ENCODE measurements around the gene PHF12.

The PHF12 gene

GRCh38 chr17:28956112-28956511, 4.8 kb upstream of the PHF12 start:
- no peak for DNase-seq (ENCODE audit: insufficient read length, low spot score)
- FAIRE-seq = no peak

GRCh38 chr17:28955408-28955807, 4.1 kb upstream of the PHF12 start:
- no peak for DNase-seq (ENCODE audit: insufficient read length, low spot score)
- no peak for FAIRE-seq

- DNase-seq (ENCODE audit: insufficient read length, low spot score) (no peak), FAIRE-seq (no peak)
Measured at GRCh38 chr17:28954886-28955285, 3.6 kb upstream of the PHF12 start.

GRCh38 chr17:28953444-28954118, 2.3 kb upstream of the PHF12 start:
- DNase-seq (ENCODE audit: insufficient read length, low spot score) (peak; percentile 63), FAIRE-seq (no peak)

GRCh38 chr17:28951991-28952975, 965 bp upstream of the PHF12 start:
- DNase-seq (ENCODE audit: insufficient read length, low spot score) (peak; percentile 98), FAIRE-seq (peak; percentile 96)

- no peak for DNase-seq (ENCODE audit: insufficient read length, low spot score)
- no peak for FAIRE-seq
Measured at GRCh38 chr17:28950752-28951427, 428 bp downstream of the PHF12 start.

GRCh38 chr17:28950017-28950751, 1.1 kb downstream of the PHF12 start:
- FAIRE-seq = no peak
- DNase-seq (ENCODE audit: insufficient read length, low spot score) = no peak

GRCh38 chr17:28949185-28950016, 1.9 kb downstream of the PHF12 start:
- DNase-seq (ENCODE audit: insufficient read length, low spot score) = no peak
- FAIRE-seq = no peak

- DNase-seq (ENCODE audit: insufficient read length, low spot score) (no peak), FAIRE-seq (no peak)
Measured at GRCh38 chr17:28948873-28949184, 2.5 kb downstream of the PHF12 start.

- no peak for FAIRE-seq
- no peak for DNase-seq (ENCODE audit: insufficient read length, low spot score)
Measured at GRCh38 chr17:28948342-28948741, 3.0 kb downstream of the PHF12 start.

- FAIRE-seq (no peak), DNase-seq (ENCODE audit: insufficient read length, low spot score) (no peak)
Measured at GRCh38 chr17:28947639-28948038, 3.7 kb downstream of the PHF12 start.

- no peak for FAIRE-seq
Measured at GRCh38 chr17:28946239-28946638, 5.1 kb downstream of the PHF12 start.

GRCh38 chr17:28944862-28945741, 6.2 kb downstream of the PHF12 start:
- DNase-seq (ENCODE audit: insufficient read length, low spot score) (no peak), FAIRE-seq (no peak)

More at GRCh38 chr17:28946239-28946638, 5.1 kb downstream of the PHF12 start:
- no peak for DNase-seq (ENCODE audit: insufficient read length, low spot score)

GRCh38 chr17:28944343-28944742, 7.0 kb downstream of the PHF12 start:
- no peak for FAIRE-seq
- DNase-seq (ENCODE audit: insufficient read length, low spot score) = no peak

GRCh38 chr17:28942925-28943324, 8.4 kb downstream of the PHF12 start:
- no peak for DNase-seq (ENCODE audit: insufficient read length, low spot score)
- no peak for FAIRE-seq

GRCh38 chr17:28941251-28941650, 10.1 kb downstream of the PHF12 start:
- FAIRE-seq (no peak), DNase-seq (ENCODE audit: insufficient read length, low spot score) (no peak)

- FAIRE-seq (no peak), DNase-seq (ENCODE audit: insufficient read length, low spot score) (no peak)
Measured at GRCh38 chr17:28940675-28941074, 10.6 kb downstream of the PHF12 start.

GRCh38 chr17:28940142-28940541, 11.2 kb downstream of the PHF12 start:
- DNase-seq (ENCODE audit: insufficient read length, low spot score) (no peak), FAIRE-seq (no peak)

- DNase-seq (ENCODE audit: insufficient read length, low spot score) (no peak), FAIRE-seq (no peak)
Measured at GRCh38 chr17:28938552-28938951, 12.8 kb downstream of the PHF12 start.
